Femur (tissue), 1 donor: Measurements from ENCODE around the gene PCBP1.
"Not testable (repeated sequence)": the region's sequence is repeated elsewhere in the genome, so short reads cannot be mapped to it uniquely, and the experiment has no call there.

ENCODE experiments used
- DNase-seq: peaks from one replicate; pipeline ENCODE4 v3.0.0-alpha.2; 2017

The PCBP1 gene

GRCh38 chr2:70086838-70087701 is at the start of gene PCBP1:
Gene PCBP1, plus strand, starts transcription at chr2:70087477. Its CDS starts 267 bp downstream, at chr2:70087744.
- DNase-seq = peak; percentile 97

- no peak for DNase-seq
Measured at GRCh38 chr2:70039366-70039765, 47.9 kb upstream of the PCBP1 start.

- DNase-seq = no peak
Measured at GRCh38 chr2:70041663-70042062, 45.6 kb upstream of the PCBP1 start.

GRCh38 chr2:70042246-70042645 is 45.0 kb upstream of the PCBP1 start:
- DNase-seq = no peak

- peak; percentile 34 for DNase-seq
Measured at GRCh38 chr2:70043252-70043875, 43.9 kb upstream of the PCBP1 start.

GRCh38 chr2:70044290-70045040 is 42.8 kb upstream of the PCBP1 start:
- DNase-seq = no peak

GRCh38 chr2:70045405-70045804 is 41.9 kb upstream of the PCBP1 start:
- no peak for DNase-seq

- no peak for DNase-seq
Measured at GRCh38 chr2:70045932-70046331, 41.3 kb upstream of the PCBP1 start.

GRCh38 chr2:70046534-70046933 is 40.7 kb upstream of the PCBP1 start:
- DNase-seq = no peak

GRCh38 chr2:70047451-70047850 is 39.8 kb upstream of the PCBP1 start:
- DNase-seq = no peak

- DNase-seq = no peak
Measured at GRCh38 chr2:70049255-70049654, 38.0 kb upstream of the PCBP1 start.

- no peak for DNase-seq
Measured at GRCh38 chr2:70050631-70051425, 36.4 kb upstream of the PCBP1 start.

GRCh38 chr2:70055259-70055658 is 32.0 kb upstream of the PCBP1 start:
- not testable (repeated sequence) for DNase-seq

- no peak for DNase-seq
Measured at GRCh38 chr2:70061317-70061716, 26.0 kb upstream of the PCBP1 start.

GRCh38 chr2:70062270-70062669 is 25.0 kb upstream of the PCBP1 start:
- DNase-seq = no peak

GRCh38 chr2:70068119-70068518 is 19.2 kb upstream of the PCBP1 start:
- DNase-seq = no peak

- no peak for DNase-seq
Measured at GRCh38 chr2:70069049-70069448, 18.2 kb upstream of the PCBP1 start.

- DNase-seq = peak; percentile 82
Measured at GRCh38 chr2:70070542-70071268, 16.6 kb upstream of the PCBP1 start.

- no peak for DNase-seq
Measured at GRCh38 chr2:70073493-70073892, 13.8 kb upstream of the PCBP1 start.

GRCh38 chr2:70078384-70078783 is 8.9 kb upstream of the PCBP1 start:
- DNase-seq = no peak

- DNase-seq = no peak
Measured at GRCh38 chr2:70080610-70081200, 6.6 kb upstream of the PCBP1 start.

- DNase-seq = no peak
Measured at GRCh38 chr2:70081221-70081620, 6.1 kb upstream of the PCBP1 start.
